Dedifferentiated amniotic fluid mesenchymal stem cell (primary cell): ENCODE data around the gene SAMD7.
A peak's percentile ranks its signal among the peaks of the same experiment; 100 is the strongest.

Experiments
- DNase-seq: peaks from one replicate; pipeline ENCODE4 v3.0.0-alpha.2; 2016; ENCODE audit errors: extremely low spot score

The SAMD7 gene, protein sequence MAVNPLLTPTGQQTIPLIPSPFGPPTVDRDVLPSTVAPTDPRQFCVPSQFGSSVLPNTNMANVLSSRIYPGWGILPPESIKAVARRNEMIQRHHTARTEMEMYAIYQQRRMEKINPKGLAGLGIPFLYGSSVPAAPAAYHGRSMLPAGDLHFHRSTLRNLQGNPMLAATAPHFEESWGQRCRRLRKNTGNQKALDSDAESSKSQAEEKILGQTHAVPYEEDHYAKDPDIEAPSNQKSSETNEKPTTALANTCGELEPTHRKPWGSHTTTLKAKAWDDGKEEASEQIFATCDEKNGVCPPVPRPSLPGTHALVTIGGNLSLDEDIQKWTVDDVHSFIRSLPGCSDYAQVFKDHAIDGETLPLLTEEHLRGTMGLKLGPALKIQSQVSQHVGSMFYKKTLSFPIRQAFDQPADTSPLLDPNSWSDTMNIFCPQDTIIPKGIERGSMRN

DNA sequence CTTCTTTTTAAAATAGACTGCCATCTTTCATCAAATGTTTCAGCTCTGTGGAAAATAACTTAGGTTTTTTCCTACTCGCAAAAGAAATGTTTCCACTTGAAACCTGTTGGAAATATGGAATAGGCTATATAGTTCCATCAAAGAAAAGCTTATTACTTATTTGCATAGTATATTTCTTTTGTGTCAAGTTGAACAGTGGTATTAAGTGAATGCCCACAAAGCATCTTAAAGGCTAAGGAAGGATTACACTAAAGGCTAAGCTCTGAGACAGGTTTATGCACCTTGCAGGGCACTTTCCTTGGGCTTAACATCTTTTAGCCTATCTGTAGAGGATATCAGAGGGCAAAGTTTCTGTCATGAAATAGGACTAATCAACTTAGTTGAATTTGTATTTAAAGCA, at the start of gene SAMD7:
Gene SAMD7 (plus strand): TSS at position 301 of the 400 bp plus-strand sequence. CDS start 7,927 bp downstream, outside the sequence.
- DNase-seq, result no peak

DNA sequence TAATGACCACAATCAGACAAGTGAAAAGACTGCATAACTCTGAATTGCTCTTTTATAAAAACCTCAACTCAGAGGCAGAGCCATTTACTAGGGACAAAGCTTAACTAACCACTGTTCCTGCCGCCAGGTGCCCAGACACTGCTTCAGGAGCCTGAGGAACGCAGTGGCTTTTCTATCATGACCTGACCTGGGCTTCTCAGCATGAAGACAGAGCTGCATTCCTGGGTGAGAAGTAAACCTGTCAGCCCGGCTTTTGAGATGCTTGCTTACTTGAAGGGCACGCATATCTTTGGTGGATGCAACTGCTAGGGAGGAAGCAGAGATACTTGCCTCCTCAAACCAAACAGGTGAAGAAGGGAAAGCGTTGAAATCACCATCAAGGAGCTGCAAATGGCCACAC, 49.5 kb upstream of the SAMD7 start:
- DNase-seq, result no peak

DNA sequence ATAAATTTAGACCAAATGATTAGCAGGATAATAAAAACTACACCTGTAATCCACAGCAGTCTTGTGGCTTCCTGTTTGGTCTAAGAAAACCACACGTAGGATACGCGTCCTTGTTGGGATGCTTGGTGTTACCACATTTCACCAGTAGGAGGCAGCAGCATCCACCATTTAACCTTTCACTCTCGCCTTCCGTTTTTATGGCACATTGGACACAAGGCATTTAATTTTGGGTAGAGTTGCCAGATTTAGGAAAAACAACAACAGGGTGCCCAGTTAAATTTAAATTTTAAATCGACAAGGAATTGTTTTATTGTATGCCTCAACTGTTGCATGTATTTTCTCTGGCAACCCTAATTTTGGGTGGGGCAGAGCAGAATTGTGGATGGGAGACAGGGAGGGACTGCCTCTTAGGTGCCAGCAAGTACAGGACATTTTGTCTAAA, 47.9 kb upstream of the SAMD7 start:
- peak; percentile 74 for DNase-seq

DNA sequence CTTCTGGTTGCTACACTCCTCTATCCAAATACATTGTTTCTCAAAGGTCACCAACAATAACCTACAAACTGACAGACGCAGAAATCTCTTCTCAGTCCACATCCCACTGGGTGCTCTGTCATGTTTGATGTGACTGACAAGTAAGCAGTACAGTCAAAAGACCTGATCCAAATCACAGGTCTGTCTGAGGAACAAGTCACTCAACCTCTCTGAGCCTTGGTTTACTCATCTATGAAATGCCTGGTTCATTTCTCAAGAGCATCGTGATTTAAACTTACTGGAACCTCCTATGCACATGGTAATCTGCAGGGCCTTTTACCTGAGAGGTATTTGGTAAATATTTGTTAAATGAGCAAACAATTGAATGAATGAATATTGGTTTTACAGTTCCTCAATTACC, 47.1 kb upstream of the SAMD7 start:
- DNase-seq, result no peak

DNA sequence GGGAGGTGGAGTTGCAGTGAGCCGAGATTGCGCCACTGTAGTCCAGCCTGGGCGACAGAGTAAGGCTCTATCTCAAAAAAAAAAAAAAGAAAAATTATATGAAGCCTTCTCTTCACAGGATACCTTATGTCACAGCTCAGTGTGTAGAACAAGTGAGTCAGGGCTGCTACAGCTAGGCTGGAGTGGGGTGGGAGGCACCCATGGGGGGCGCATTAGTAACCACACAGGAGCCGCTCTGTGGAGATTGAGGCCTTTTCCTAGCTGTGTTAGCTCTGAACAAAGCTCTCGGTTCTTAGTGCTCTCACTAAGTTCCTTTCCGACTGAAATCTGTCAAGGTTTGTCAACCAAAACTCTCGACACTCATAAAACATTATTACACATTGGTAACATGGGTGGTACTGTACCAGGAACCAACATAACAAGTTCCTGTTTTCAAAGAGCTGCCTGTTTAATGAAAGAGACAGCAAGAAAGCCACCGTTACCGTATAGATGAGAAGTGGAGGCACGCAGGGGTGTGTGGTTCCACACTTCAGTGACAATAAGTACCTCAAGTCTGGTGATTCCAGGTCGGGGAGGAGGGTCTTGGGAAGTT, 46.1 kb upstream of the SAMD7 start:
- no peak for DNase-seq

DNA sequence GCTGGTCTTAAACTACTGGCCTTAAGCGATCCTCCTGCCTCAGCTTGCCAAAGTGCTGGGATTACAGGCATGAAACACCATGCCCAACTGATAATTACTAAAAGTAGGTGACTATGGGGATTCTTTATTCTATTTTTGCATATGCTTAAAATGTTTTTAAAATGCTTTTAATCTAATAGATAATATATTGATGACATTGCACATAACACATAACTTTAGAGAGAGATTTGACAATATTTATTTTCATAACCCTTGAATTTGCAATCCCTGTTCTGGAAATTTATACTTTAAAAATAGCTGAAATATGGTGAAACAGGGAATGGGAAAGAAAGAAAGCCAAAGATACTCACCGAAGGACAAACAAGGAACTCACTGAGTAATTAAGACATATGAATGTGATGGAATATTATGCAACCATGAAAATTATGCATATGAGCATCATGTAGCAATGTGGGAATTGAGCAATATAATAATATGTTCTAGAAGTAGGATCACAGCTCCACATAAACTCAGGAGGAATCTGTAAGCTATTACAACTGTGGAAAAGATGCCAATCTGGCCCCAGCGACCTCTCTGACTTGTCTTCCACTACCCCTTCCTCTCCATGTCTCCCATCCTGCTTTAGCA, 43.7 kb upstream of the SAMD7 start:
- no peak for DNase-seq

DNA sequence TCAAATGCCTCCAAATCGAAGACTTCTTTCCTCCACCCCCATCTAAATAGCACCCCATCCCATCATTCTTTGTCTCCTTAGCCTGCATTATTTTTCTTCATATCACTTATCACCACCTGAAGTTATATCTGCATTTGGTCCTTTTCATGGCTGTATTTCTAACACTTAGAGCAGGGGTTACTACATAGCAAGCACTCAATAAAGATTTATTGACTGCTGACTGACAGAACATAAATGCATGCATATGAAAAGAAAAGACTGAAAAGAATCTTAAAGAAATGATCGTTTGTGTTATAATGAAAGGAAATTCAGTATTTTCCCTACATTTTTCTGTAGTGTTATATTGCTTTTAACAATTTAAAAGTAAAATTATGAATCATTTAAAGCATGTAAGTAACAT, 43.0 kb upstream of the SAMD7 start:
- no peak for DNase-seq

DNA sequence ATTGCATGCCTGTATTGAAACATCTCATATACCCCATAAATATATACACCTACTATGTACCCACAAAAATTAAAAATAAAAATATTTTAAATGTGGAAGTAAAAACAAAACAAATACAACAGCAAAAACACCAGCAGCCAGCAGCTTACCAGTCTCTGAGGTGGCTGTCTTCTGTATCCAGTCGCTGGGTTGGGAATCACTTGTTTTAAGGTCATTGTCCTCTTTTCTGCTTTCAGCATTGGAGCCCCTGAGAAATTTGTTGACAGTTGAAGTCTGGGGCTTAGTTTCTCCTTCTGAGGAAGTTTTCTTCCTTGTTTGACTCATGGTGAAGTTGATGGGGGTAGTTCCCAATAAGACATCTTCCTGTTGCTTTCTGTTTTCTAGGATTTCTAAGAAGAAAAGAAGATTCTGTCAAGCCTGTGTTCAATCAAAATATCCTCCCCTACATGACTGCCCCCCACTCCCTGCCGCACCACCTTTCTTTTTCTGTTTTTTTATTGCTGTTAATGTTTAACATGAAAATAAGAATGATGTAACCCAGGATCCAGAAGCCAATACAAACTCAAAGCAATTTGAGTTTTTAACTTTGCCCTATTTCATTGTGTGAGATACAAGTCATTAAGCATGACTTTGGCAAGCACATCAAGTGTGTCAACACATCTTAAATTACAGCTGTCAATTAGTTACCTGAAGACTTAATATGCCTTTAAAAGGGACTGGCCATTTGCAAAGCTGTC, 41.7 kb upstream of the SAMD7 start, which contains the start of gene LRRC31:
Gene LRRC31 (minus strand): TSS at position 452 of the 737 bp plus-strand sequence. CDS start 128 bp downstream, at position 324.
- DNase-seq, result no peak

DNA sequence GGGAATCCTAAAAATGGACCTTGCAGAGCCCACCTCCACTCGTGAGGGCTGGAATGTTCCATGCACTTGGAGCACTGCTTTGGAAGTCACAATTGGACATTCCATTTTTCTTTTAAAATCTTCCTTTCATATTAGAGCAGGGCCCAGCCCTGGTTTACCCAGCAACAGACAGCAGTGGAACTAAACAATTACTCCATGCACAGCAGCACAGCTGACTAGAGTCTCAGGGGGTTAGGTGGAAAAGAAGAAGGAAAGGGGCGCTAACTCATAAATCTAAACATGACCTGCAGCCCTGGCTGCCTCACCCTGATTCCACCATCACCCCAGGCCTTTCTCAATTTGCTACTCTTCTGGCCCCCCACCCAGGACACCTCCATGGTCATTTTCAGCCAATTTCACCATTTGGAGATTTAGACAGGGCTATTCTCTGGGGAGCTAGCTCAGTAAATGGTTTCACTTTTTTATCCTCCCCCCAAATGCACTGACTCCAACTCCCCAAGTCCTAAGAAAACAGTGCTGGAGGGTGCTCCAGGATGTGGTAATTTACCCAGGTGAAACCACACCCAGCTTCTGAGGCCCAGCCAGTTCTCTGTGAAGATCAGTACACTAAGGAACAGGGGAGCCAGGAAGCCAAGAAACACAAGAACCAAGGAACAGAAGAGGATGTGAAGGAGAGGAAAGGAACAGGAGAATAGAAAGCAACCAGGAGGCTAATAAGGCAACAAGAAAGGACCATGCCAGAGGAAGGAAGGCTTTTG, 40.1 kb upstream of the SAMD7 start:
- no peak for DNase-seq

DNA sequence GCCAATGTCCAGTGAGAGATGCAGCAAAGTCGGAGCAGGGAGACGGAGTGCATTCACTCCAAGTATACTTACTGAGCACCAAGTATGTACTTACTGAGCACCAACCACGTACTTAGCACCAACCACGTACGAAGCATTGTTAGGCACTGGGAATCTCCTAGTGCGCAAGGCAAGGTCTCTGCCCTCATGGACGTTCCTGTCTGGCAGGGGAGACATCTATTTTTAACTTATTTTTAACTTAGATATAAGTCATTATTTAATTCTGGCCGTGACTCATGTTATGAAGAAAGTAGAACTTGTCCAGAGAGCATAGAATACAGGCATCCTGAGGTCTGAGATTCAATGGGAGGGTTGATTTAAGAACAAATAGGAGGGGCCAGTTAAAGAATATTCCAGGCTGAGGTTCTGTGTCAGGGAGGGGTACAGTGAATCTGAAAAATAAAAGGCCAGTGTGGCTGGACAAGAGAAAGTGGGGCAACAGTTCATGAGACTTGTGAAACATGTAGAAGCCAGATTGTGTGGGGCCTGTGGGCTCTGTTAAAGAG, 32.3 kb upstream of the SAMD7 start:
- no peak for DNase-seq

DNA sequence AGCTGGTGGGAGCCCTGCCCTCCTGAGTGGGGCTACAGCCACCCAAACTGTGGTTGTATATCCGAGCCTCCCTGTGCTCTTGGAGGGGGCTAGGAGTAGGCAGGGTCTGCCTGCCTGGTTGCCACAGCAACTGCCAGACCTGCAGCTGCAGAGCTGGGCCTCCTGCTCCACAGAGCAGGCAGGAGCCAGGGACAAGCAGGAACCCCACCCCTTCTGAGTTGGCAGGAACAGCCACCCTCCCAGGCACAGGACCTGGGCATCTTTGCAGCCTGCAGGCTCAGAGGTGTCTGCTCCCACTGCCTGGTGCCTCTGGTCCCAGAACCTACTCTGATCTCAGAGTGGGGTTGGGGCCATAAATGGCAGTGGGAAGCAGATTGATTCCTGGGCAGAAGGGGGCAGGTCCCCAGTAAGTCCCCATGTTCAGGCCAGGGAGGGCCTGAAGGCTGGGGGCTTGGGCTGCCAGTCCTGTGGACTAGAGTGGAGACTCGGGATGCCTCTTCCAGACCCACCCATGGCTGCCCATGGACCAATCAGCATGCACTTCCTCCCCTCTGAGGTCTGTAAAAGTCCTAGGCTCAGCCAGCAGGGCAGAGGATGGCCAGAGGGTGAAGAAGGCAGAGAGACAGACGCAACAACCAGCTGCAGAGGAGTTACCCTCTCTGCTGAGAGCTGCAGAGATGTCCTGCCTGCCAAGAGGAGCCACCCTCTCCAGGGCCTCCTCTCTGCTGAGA, 31.4 kb upstream of the SAMD7 start:
- DNase-seq, result no peak

DNA sequence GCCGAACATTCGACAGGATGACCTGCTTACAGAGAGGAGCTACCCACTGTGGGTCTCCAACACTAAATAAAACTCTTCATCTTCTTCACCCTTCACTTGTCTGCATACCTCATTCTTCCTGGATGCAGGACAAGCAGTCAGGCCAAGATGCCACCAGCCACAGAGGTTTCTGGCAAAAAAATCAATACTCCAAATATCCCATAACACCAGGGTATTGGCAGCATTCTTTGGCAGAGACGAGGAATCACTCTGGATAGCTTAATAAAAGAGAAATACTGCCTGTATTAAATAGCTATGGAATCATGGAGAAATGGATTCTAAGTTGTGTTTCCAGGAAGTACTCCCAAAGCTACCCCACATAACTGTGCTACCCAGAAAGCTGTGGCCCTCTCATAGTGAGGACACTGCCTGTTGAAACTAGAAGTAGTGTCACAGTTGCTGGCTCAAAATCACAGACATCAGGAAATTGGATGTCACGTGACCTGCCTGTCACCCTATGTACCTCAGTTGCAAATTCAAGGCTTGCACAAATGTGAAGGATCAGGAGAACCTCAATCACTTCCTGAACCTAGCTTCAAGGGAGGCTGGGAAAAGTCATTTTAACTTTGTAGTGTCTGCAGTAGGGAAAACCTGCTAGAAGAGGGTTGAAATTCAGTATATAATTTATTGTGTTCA, 30.7 kb upstream of the SAMD7 start:
- no peak for DNase-seq

DNA sequence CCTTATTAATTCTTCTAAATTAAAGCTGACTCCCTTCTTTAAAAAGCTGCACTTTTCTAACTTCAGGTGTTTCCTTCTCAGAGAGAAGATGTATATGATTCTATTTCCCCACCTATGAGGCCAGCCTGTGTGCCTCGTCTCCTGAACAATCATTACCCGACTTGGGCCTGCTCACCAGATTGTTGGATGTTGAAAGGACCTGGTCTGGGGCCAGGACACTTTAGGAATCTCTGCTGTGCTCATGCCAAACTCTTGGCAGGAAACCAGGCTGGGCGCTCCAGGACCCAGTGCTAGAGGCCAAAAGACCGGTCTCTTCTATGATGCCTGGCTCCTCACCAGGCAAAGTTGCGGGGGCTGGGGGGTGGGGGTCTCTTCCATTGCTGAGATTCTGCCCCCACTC, 24.7 kb upstream of the SAMD7 start:
- no peak for DNase-seq

DNA sequence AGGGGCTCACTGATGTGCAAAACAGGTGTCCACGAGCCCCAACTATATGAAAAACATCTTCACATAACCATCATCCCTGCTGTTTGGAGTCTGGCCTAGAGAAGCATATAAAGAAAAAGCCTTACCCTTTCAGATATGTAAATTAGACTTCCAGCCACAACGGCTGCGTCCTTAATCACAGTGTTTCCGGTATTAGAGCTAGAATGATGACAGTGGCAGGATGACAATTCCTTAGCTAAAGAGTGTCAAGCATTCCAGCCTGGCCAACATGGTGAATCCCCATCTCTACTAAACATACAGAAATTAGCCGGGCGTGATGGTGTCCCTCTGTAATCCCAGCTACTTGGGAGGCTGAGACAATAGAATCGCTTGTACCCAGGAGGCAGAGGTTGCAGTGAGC, 19.5 kb upstream of the SAMD7 start:
- DNase-seq, result no peak

DNA sequence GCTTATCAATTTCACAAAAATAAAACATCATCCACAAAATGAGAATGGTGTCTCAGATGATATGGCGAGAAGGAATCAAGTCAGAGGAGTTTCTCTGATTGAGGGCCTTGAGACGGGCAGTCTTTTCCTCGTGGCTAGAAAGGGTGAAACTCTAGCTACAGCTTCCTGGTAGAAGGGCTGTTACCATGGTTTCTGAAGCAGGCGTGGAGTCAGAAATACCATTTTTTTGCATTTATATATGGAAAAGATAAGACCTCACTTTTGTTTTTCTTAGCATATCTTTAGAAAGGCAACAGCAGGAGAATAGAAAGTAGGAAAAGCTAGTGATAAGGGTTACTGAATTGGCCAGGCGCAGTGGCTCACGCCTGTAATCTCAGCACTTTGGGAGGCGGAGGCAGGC, 17.3 kb upstream of the SAMD7 start:
- no peak for DNase-seq

DNA sequence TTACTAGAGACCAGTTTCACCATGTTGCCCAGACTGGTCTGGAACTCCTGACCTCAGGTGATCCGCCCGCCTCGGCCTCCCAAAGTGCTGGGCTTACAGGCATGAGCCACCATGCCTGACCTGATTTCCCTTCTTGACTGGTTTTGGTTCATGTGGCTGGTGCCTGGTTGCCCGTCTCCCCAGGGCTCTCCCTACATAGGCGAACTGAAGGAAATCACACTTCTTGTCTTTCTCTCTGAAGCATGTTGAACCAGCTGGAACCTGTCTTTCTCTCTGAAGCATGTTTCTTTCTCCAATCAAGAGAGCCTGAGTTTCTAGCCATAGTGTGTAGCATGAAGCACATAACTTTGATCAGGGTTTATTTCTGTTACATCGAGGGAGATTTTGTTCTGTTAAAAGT, 16.3 kb upstream of the SAMD7 start:
- DNase-seq, result no peak

DNA sequence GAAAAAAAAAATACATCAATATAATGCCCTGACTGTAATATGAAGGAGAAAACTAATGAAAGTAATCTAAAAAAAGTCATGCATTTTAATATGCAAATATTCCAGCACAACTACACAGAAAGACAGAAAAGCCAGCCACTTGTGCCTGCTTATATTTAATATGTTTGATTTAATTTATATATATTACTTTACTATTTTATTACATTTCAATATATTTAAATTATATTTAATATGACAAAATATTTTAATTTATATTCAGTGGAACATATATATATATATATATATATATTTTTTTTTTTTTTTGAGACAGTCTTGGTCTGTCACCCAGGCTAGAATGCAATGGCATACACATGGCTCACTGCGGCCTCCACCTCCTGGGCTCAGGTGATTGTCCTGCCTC, 14.1 kb upstream of the SAMD7 start:
- DNase-seq, result no peak

DNA sequence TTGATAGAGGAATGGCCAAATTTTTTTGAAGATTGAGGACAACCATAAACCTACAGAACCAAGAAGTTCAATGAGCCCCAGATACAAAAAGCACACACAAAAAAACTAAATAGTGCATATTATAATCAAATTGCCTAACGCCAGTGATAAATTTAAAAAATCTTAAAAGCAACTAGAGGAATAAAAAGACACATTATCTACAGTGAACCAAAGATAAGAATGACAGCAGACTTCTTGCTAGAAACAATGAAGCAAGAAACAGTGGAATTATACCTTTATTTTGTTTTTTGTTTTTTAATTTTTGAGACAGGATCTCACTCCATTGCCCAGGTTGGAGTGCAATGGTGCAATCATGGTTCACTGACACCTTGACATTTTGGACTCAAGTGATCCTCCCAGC, 9.9 kb upstream of the SAMD7 start:
- DNase-seq, result no peak

DNA sequence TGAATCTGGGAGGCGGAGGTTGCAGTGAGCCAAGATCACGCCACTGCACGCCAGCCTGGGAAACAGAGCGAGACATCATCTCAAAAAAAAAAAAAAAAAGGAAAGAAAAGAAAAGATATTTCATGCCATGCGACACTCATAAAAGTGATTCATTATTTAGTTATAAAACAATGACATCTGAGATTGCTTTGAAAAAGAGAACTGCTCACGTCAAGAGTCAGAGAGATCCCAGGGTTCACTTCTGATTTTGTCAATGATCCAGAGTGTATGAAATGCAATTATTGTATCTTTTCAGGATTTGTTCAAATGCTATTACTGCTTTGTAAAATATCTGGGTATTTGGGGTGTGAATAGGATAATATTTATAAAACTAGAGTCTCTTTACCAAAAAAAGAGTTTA, 6.0 kb upstream of the SAMD7 start:
- DNase-seq, result no peak

DNA sequence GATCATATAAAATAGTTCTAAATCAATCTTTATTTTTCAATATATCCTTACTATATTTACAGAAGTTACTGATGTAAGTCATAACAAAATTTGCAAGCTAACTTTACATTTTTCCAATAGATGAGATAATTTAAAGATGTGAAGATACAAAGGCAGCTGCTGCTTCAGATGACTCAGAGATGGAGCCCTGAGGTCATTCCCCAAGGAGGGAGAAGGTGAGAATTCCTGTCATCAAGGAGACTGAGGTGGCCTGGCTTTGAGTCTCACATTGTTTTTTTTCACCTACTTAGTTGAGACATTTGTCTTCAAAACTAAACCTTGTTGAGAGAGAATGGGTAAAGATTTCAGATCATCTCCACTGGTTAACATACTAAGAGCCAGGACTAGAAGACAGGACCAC, 3.9 kb upstream of the SAMD7 start:
- DNase-seq, result no peak
